Breast epithelium (tissue), 4 donors: ENCODE measurements around the gene RCSD1. TPM values are rescaled to one million over a fixed set of nuclear protein-coding genes. Genes with fewer than 3 reads are reported as not detected.

Source experiments
- DNase-seq, 2 donors: peaks; one replicate each; pipeline ENCODE4 v3.0.0-alpha.2; 2019; ENCODE audit warnings: low spot score in 2 of 2
- H3K27ac ChIP-seq, 2 donors: fragments of 200-600 bp; sonication (generic) in 1 of 2; one replicate each; pipeline ENCODE4 v1.5.1; 2016 to 2019; ENCODE audit warnings: mild to moderate bottlenecking in 1 of 2
- H3K27me3 ChIP-seq, 2 donors: fragments of 200-600 bp; sonication (generic) in 1 of 2; one replicate each; pipeline versions ENCODE4 v1.5.1 to v1.6.0; 2017 to 2019; ENCODE audit warnings: control low read depth in 1 of 2, mild to moderate bottlenecking in 1 of 2
- H3K36me3 ChIP-seq: fragments of 200-600 bp; one replicate; pipeline ENCODE4 v1.5.1; 2019
- H3K4me1 ChIP-seq, 2 donors: fragments of 200-600 bp; sonication (generic); one replicate each; pipeline ENCODE4 v1.5.1; 2016 to 2019; ENCODE audit warnings: control low read depth in 1 of 2
- H3K4me3 ChIP-seq, 3 donors: fragments of 200-600 bp; sonication (generic); 1 replicate in 2 of 3; 2 replicates in 1 of 3; pipeline ENCODE4 v1.5.1; 2016 to 2019; ENCODE audit warnings: mild to moderate bottlenecking in 3 of 3, moderate library complexity in 2 of 3
- H3K9me3 ChIP-seq, 2 donors: fragments of 200-600 bp; sonication (generic) in 1 of 2; one replicate each; pipeline ENCODE4 v1.5.1; 2016 to 2019; ENCODE audit warnings: control low read depth in 1 of 2
- POLR2A ChIP-seq: fragments of 450-650 bp; IDR thresholded peaks from one replicate; pipeline ENCODE4 v1.6.1; 2016; ENCODE audit warnings: antibody characterized with exemption, mild to moderate bottlenecking, moderate library complexity
- POLR2AphosphoS5 ChIP-seq, 3 donors: sonication (generic); formaldehyde crosslinking; IDR thresholded peaks; one replicate each; pipeline ENCODE4 v1.6.1; 2017; ENCODE audit warnings: antibody characterized with exemption in 3 of 3
- intact Hi-C: fragments of 100-400 bp; cut with DNase I; formaldehyde crosslinking; loops from one replicate; pipeline ENCODE4 v1.15.1; 2023; ENCODE audit warnings: low total_unique reads
- total RNA-seq, 3 donors: library from RNA; depleted of rRNA; stranded (reverse); fragments of >200 nt; gene quantifications; one replicate each; pipeline ENCODE4 v1.1.0, GENCODE V29; 2016
- TF ChIP-seq, protein P1 (sequence below), 3 donors: fragments of 450-650 bp; IDR thresholded peaks; one replicate each; pipeline ENCODE4 v1.5.1; 2016 to 2017; ENCODE audit warnings: antibody characterized with exemption in 3 of 3, mild to moderate bottlenecking in 3 of 3, moderate library complexity in 3 of 3

Gene RCSD1
- total RNA-seq, 3 donors from 2014 or later = 11.5 to 29.0 (median 12.0) TPM

DNA sequence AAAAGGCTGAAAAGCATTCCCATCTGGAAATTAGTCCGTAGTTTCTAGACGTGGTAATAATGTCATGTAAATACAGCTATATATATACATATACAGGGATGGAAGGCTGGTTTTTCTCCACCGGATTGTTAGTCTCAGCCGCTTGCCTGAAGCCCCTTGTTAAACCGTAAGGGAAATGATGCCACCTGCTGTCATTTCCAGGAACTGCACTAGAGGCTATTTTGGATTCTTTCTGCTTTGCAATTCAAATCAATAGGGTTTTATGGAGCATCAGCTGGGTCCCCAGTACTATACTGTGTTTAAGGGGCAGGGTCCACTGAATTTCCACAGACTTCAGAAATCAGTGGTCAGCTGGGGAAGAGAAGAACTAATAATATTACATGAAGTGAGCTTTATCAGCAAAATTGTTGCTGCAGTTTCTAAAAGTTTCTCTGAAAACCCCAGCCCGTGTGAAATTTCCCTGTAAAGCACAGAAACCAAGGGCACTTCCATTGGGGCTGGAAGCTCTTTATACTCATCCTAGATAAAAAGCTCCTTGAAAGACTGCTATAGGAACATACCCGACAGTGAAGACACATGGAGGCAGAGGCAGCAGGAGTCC is 58.0 kb downstream of the RCSD1 start:
- DNase-seq = peak; percentile 62 to 69
- Histone ChIP-seq H3K36me3 (no peaks in the 10 kb centered on the region), H3K4me1 (peaks cover 0 to 6% of the 10 kb centered on the region in 2 donors), H3K27ac (no peak overlapping the region), H3K27me3 (no peaks in the 10 kb centered on the region), H3K4me3 (no peak overlapping the region), H3K9me3 (no peaks in the 10 kb centered on the region)
- no peak for TF ChIP-seq POLR2A
- TF ChIP-seq, protein P1, sequence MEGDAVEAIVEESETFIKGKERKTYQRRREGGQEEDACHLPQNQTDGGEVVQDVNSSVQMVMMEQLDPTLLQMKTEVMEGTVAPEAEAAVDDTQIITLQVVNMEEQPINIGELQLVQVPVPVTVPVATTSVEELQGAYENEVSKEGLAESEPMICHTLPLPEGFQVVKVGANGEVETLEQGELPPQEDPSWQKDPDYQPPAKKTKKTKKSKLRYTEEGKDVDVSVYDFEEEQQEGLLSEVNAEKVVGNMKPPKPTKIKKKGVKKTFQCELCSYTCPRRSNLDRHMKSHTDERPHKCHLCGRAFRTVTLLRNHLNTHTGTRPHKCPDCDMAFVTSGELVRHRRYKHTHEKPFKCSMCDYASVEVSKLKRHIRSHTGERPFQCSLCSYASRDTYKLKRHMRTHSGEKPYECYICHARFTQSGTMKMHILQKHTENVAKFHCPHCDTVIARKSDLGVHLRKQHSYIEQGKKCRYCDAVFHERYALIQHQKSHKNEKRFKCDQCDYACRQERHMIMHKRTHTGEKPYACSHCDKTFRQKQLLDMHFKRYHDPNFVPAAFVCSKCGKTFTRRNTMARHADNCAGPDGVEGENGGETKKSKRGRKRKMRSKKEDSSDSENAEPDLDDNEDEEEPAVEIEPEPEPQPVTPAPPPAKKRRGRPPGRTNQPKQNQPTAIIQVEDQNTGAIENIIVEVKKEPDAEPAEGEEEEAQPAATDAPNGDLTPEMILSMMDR (IDR thresholded peaks at IDR 0.05) = peak; percentile 74 to 90 (median 87)
- no peak for TF ChIP-seq POLR2AphosphoS5 (IDR thresholded peaks at IDR 0.05)
- intact Hi-C loops = loop anchor here (5.0 kb wide), 1 partner anchor 86 kb away; no protein-coding TSS in a partner anchor

DNA sequence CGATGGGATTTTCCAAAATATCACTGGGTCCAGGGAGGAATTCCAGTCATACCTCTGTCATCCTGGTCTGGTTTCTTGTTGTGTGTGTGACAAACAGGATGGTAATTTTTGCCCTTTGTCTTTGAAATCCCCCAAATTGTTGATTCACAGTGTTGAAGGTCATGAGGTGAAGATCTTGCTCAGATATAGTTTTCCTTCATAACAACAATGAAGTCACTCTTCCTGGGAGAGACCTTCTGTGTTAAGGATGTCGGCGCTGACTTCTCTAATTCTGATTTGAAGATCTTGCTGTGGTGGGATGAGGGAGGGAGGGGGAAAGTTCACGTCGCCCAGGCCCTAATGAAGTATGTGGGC is 59.5 kb downstream of the RCSD1 start:
- H3K27ac ChIP-seq = no peak overlapping the region
- intact Hi-C loops = loop anchor here (5.0 kb wide), 1 partner anchor 87 kb away; no protein-coding TSS in a partner anchor
- TF ChIP-seq POLR2AphosphoS5 (IDR thresholded peaks at IDR 0.05) (no peak), POLR2A (no peak)
- TF ChIP-seq, protein P1 (IDR thresholded peaks at IDR 0.05) = no peak
- no peaks in the 10 kb centered on the region for H3K36me3 ChIP-seq
- H3K27me3 ChIP-seq = no peaks in the 10 kb centered on the region
- DNase-seq = no peak
- peaks cover 0 to 6% of the 10 kb centered on the region in 2 donors for H3K4me1 ChIP-seq
- no peak overlapping the region for H3K4me3 ChIP-seq
- no peaks in the 10 kb centered on the region for H3K9me3 ChIP-seq

DNA sequence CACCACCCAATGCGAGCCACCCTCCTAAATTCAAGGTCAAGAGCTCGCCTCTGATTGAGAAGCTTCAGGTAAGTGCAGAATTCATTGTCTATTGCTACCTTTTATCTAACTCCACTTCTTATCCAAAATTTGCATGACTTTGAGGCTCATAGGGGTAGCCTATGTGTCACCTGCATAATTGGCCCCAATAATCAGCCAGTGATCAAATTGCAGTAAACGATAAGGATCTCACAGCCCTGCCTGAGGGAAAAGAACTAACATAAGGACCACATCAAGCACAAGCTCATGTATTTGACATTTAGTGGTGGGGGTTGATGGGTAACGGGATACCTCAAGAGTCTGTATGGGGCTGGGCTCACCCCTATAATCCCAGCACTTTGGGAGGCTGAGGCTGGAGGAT is 60.0 kb downstream of the RCSD1 start:
- H3K36me3 ChIP-seq = no peaks in the 10 kb centered on the region
- no peak overlapping the region for H3K4me3 ChIP-seq
- H3K9me3 ChIP-seq = no peaks in the 10 kb centered on the region
- intact Hi-C loops = no loop called here
- H3K4me1 ChIP-seq = peaks cover 0 to 6% of the 10 kb centered on the region in 2 donors
- H3K27me3 ChIP-seq = no peaks in the 10 kb centered on the region
- no peak overlapping the region for H3K27ac ChIP-seq
- no peak for DNase-seq
- no peak for TF ChIP-seq POLR2AphosphoS5 (IDR thresholded peaks at IDR 0.05)
- TF ChIP-seq, protein P1 (IDR thresholded peaks at IDR 0.05) = no peak
- TF ChIP-seq POLR2A = no peak

DNA sequence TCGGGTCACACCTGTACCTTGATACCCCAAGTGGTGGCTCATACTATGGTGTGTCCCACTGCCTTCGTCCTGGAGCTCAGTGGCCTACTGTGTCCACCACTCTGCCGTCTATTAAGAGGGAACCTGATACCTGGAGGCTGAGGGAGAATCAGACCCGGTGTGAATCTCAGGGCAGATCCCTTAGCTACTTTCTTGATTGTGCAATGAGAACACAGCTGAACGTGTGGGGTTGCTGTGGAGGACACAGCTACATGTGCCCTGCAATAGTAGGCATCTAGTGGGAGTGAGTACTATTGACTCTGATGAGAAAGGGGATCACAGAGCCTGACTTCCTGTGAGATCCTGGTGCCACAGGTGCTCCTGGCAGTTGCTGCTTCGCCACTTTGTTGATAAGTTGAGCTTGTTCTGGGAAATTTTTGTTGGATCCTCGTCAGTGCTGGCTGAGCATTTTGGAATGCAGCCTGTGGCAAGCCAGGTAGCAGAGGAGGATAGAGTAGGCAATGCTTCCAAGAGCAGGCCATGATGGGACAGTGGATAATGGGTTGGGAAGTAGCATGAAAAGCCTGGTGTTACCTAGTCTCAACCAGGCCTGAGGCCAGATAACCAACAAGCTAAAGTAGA is 63.5 kb downstream of the RCSD1 start:
- H3K4me3 ChIP-seq = no peak overlapping the region
- no peak overlapping the region for H3K27ac ChIP-seq
- peaks cover 0 to 7% of the 10 kb centered on the region in 2 donors for H3K4me1 ChIP-seq
- no peaks in the 10 kb centered on the region for H3K9me3 ChIP-seq
- intact Hi-C loops = no loop called here
- H3K36me3 ChIP-seq = no peaks in the 10 kb centered on the region
- no peaks in the 10 kb centered on the region for H3K27me3 ChIP-seq
- no peak for DNase-seq
- no peak for TF ChIP-seq POLR2AphosphoS5 (IDR thresholded peaks at IDR 0.05)
- TF ChIP-seq, protein P1 (IDR thresholded peaks at IDR 0.05) = no peak
- no peak for TF ChIP-seq POLR2A

DNA sequence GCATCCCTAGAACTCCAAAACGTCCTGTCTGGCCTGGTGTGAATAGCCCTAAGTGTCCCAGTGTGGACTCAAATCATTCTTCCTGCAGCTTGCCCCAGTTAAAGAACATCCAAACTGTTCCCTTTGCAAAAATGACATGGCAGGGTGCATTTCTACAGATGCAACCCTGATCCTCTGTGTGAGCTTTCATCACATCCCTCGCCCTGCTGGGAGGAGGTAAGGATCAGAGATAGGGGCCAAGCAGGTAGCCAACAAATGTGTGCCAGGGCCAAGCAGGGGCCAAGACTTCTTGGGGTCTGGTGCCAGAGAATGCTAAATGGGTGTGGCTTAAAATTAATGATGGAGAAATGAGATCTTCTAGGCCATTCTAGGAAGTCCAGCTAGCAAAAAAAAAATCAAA is 64.7 kb downstream of the RCSD1 start:
- intact Hi-C loops = no loop called here
- Histone ChIP-seq H3K4me3 (no peak overlapping the region), H3K4me1 (peaks cover 0 to 7% of the 10 kb centered on the region in 2 donors), H3K36me3 (no peaks in the 10 kb centered on the region), H3K27me3 (no peaks in the 10 kb centered on the region), H3K9me3 (no peaks in the 10 kb centered on the region), H3K27ac (no peak overlapping the region)
- no peak for TF ChIP-seq POLR2AphosphoS5 (IDR thresholded peaks at IDR 0.05)
- TF ChIP-seq, protein P1 (IDR thresholded peaks at IDR 0.05) = no peak
- TF ChIP-seq POLR2A = no peak
- DNase-seq = no peak
